GM03348 (cell line): ENCODE measurements around the gene TSPEAR.
A peak's percentile ranks its signal among the peaks of the same experiment; 100 is the strongest.
"Not testable (repeated sequence)": the region's sequence is repeated elsewhere in the genome, so short reads cannot be mapped to it uniquely, and the experiment has no call there.

Source experiments
- DNase-seq: peaks from one replicate; pipeline ENCODE4 v3.0.0; 2012; ENCODE audit warnings: low spot score

The TSPEAR gene

GRCh38 chr21:44515359-44516165 is 195.8 kb downstream of the TSPEAR start:
- DNase-seq, result no peak

- no peak for DNase-seq
These were observed 196.5 kb downstream of the TSPEAR start for GRCh38 chr21:44514746-44515358.

GRCh38 chr21:44514218-44514520 is 197.2 kb downstream of the TSPEAR start:
- no peak for DNase-seq

GRCh38 chr21:44513389-44514217 is 197.8 kb downstream of the TSPEAR start:
- no peak for DNase-seq

GRCh38 chr21:44512496-44513388 is 198.6 kb downstream of the TSPEAR start:
- DNase-seq, result no peak

GRCh38 chr21:44511938-44512275 is 199.5 kb downstream of the TSPEAR start:
- DNase-seq, result no peak

GRCh38 chr21:44511219-44511937 is 200.0 kb downstream of the TSPEAR start:
- no peak for DNase-seq

- DNase-seq, result peak; percentile 82
These were observed 200.7 kb downstream of the TSPEAR start for GRCh38 chr21:44510508-44511218.

- DNase-seq, result no peak
These were observed 201.3 kb downstream of the TSPEAR start for GRCh38 chr21:44510109-44510507.

GRCh38 chr21:44509539-44509938 is 201.8 kb downstream of the TSPEAR start:
- DNase-seq, result peak; percentile 33

- no peak for DNase-seq
These were observed 202.5 kb downstream of the TSPEAR start for GRCh38 chr21:44508711-44509445.

GRCh38 chr21:44508426-44508710 is 203.0 kb downstream of the TSPEAR start:
- no peak for DNase-seq

- no peak for DNase-seq
These were observed 203.5 kb downstream of the TSPEAR start for GRCh38 chr21:44507673-44508425.

GRCh38 chr21:44506279-44507255 is 204.8 kb downstream of the TSPEAR start:
- no peak for DNase-seq

- DNase-seq, result no peak
These were observed 205.6 kb downstream of the TSPEAR start for GRCh38 chr21:44505673-44506278.

GRCh38 chr21:44503901-44504399 is 207.4 kb downstream of the TSPEAR start:
- no peak for DNase-seq

GRCh38 chr21:44503006-44503889 is 208.1 kb downstream of the TSPEAR start:
- DNase-seq, result not testable (repeated sequence)
